ENCODE results near the gene MVK. TPM values are rescaled to one million over a fixed set of nuclear protein-coding genes. Genes with fewer than 3 reads are reported as not detected.

MVK gene
- total and polyA plus RNA-seq, 4 donors, result 22.4 to 62.7 (median 37.2) TPM

DNA sequence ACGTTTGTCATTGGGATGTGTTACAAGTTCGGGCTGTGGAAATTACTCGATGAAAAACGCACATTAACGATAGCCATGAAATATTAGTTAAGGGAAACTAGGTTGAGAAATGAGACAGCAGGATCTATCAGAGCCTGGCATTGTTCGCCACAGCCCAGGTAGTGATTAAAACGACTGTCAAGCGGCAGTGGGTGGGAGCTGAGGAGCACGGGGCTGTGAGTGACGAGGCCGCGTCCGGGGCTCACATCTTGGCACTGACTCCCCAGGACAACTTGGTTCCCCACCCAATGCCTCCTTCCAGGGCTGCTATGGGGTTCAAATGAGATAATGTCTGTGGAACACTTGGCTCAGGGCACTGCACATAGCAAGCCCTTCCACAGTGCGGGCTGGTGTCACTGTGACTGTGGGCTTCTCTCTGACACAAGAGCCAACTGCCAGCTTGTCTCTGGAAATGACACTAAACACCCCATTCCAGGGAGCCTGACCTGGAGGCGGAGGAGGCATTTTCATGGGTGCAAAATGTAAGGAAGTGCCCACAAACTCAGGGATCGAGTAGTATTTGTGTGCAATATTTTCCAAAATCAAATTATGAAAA, 19.6 kb upstream of the MVK start:
- Histone ChIP-seq H3K27me3 (ENCODE audit: control insufficient read depth in 3 of 3, insufficient read depth in 3 of 3, low read length in 2 of 3) (peaks cover 0 to 18% (median 8%) of the 10 kb centered on the region in 3 donors), H3K4me3 (no peak overlapping the region), H3K4me1 (ENCODE audit: control insufficient read depth in 5 of 5, insufficient read depth in 5 of 5, low read length in 5 of 5) (peaks cover 0 to 2% (median 0%) of the 10 kb centered on the region in 5 donors), H3K9ac (ENCODE audit: insufficient read depth in 1 of 2, low read length in 2 of 2) (no peak overlapping the region), H3K36me3 (ENCODE audit: control insufficient read depth in 4 of 4, insufficient read depth in 4 of 4, low read length in 4 of 4) (peaks cover 0 to 7% (median 0%) of the 10 kb centered on the region in 4 donors), H3K27ac (ENCODE audit: low read depth in 1 of 2, low read length in 1 of 2) (no peak overlapping the region), H3K9me3 (ENCODE audit: control insufficient read depth in 4 of 4, insufficient read depth in 3 of 4, low read length in 3 of 4) (no peaks in the 10 kb centered on the region)
- DNase-seq, result no peak
- TF ChIP-seq, protein P1, sequence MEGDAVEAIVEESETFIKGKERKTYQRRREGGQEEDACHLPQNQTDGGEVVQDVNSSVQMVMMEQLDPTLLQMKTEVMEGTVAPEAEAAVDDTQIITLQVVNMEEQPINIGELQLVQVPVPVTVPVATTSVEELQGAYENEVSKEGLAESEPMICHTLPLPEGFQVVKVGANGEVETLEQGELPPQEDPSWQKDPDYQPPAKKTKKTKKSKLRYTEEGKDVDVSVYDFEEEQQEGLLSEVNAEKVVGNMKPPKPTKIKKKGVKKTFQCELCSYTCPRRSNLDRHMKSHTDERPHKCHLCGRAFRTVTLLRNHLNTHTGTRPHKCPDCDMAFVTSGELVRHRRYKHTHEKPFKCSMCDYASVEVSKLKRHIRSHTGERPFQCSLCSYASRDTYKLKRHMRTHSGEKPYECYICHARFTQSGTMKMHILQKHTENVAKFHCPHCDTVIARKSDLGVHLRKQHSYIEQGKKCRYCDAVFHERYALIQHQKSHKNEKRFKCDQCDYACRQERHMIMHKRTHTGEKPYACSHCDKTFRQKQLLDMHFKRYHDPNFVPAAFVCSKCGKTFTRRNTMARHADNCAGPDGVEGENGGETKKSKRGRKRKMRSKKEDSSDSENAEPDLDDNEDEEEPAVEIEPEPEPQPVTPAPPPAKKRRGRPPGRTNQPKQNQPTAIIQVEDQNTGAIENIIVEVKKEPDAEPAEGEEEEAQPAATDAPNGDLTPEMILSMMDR (IDR thresholded peaks at IDR 0.05; ENCODE audit: control extremely low read depth, extremely low read depth), result no peak
- ATAC-seq (ENCODE audit: insufficient read depth, low FRiP score), result no peak
- 61 to 74% methylated on average over 16 of the region's 16 CpGs for WGBS, 2 donors

DNA sequence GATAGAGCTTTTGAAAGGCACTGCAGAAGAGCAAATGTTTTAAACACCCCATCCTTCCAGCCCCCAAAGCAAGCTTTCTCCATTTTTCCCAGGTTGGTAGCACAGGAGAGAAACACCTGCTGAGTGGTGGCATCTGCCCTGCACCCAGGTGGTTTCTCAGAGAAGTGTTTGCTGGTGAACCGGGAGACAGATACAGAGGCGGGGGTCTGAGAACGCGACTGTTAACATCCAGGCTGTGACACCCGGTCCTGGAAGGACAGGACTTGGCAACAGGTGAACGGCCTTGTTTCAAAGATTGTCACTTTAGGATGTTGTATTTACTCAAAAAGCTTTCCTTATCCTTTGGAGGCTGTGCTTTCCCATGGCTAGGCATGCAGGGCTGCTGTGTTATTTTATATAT, 18.8 kb upstream of the MVK start:
- ATAC-seq (ENCODE audit: insufficient read depth, low FRiP score) (no peak), DNase-seq (no peak)
- Histone ChIP-seq H3K36me3 (ENCODE audit: control insufficient read depth in 4 of 4, insufficient read depth in 4 of 4, low read length in 4 of 4) (peaks cover 0 to 7% (median 0%) of the 10 kb centered on the region in 4 donors), H3K9ac (ENCODE audit: insufficient read depth in 1 of 2, low read length in 2 of 2) (no peak overlapping the region), H3K4me1 (ENCODE audit: control insufficient read depth in 5 of 5, insufficient read depth in 5 of 5, low read length in 5 of 5) (peaks cover 0 to 2% (median 0%) of the 10 kb centered on the region in 5 donors), H3K4me3 (no peak overlapping the region), H3K27ac (ENCODE audit: low read depth in 1 of 2, low read length in 1 of 2) (no peak overlapping the region), H3K9me3 (ENCODE audit: control insufficient read depth in 4 of 4, insufficient read depth in 3 of 4, low read length in 3 of 4) (no peaks in the 10 kb centered on the region), H3K27me3 (ENCODE audit: control insufficient read depth in 3 of 3, insufficient read depth in 3 of 3, low read length in 2 of 3) (peaks cover 0 to 18% (median 8%) of the 10 kb centered on the region in 3 donors)
- TF ChIP-seq, protein P1 (IDR thresholded peaks at IDR 0.05; ENCODE audit: control extremely low read depth, extremely low read depth), result no peak
- 62 to 83% methylated on average over 6 of the region's 6 CpGs for WGBS, 2 donors

DNA sequence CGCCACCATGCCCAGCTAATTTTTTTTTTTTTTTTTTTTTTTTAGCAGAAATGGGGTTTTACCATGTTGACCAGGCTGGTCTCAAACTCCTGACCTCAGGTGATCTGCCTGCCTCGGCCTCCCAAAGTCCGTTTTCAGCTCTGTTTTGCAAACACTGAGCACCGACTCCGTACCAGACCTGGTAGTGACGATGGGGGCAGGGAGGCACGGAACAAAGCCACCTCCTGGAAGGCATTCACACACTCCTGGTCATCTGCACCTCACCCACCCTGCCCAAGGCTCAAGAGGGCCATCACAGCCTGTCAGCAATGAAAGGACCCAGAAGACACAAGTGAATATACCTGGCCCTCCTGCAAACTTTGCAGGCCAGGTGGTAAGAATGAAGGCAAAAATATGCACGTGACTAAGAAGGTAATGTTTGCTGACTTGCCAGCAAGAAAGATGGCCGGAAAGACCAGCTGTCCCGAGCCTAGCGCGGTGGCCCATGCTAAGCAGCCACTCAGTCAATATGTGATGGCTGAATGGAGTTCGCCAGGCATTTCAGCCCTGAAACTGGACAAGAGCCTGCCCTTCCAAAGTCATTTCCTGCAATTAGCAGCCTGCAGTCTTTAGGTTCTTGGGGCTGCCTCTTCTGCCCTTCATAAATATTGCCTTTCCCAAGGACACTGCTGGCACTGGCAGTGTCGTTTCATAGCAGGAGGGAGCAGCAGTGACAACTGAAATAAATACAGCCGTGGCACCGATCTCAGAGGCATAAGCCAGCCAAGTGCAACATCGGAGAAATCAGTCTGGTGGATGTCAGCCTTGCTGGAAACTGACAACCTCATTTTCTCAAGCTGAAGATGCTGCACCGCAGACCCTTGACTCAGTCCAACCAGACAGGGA, 17.9 kb upstream of the MVK start:
- peaks cover 0 to 7% (median 0%) of the 10 kb centered on the region in 4 donors for H3K36me3 ChIP-seq (ENCODE audit: control insufficient read depth in 4 of 4, insufficient read depth in 4 of 4, low read length in 4 of 4)
- WGBS, 2 donors, result 77 to 86% methylated on average over 17 to 18 of the region's 18 CpGs
- H3K9me3 ChIP-seq (ENCODE audit: control insufficient read depth in 4 of 4, insufficient read depth in 3 of 4, low read length in 3 of 4), result no peaks in the 10 kb centered on the region
- peaks cover 0 to 2% (median 0%) of the 10 kb centered on the region in 5 donors for H3K4me1 ChIP-seq (ENCODE audit: control insufficient read depth in 5 of 5, insufficient read depth in 5 of 5, low read length in 5 of 5)
- H3K27ac ChIP-seq (ENCODE audit: low read depth in 1 of 2, low read length in 1 of 2), result no peak overlapping the region
- peaks cover 0 to 18% (median 2%) of the 10 kb centered on the region in 3 donors for H3K27me3 ChIP-seq (ENCODE audit: control insufficient read depth in 3 of 3, insufficient read depth in 3 of 3, low read length in 2 of 3)
- no peak for ATAC-seq (ENCODE audit: insufficient read depth, low FRiP score)
- DNase-seq, result no peak
- H3K4me3 ChIP-seq, result no peak overlapping the region
- TF ChIP-seq, protein P1 (IDR thresholded peaks at IDR 0.05; ENCODE audit: control extremely low read depth, extremely low read depth), result no peak
- no peak overlapping the region for H3K9ac ChIP-seq (ENCODE audit: insufficient read depth in 1 of 2, low read length in 2 of 2)
